ENCODE data around the gene EML1.

Gene EML1

DNA sequence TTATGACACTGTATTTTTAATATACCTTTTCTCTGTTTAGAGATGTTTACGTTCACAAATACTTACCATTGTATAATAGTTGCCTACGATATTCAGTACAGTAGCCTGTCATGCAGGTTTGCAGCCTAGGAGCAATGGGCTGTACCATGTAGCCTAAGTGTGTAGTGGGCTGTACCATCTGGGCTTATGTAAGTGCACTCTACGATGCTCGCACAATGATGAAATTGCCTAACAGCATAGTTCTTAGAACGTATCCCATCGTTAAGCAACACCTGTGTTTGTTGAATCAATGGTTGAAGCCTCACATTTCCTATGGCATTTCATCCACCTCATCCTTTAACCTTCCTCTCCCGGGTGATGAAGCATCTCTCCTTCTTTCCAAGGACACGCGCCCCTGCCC, 12.5 kb upstream of the EML1 start:
- no peak for DNase-seq

DNA sequence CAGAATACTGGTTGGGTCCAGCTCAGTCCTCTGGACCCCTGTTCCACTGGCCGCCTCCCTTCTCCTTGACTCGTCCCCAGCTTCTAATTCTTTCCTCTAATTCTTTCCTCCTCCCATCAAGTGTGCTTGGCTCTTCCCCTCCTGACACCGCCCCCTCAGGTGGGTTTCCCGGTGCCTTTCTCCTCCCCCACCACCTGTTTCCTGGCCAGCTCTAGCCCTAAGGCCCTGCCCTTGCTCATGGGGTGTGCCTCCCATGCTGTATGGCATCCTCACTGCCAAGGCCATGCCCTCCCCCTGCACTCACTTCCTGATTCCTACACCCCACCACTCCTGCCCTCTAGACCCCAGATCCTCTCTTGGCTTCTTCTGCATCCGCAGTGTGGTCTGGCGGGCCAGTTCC, 12.1 kb upstream of the EML1 start:
- DNase-seq, result no peak

DNA sequence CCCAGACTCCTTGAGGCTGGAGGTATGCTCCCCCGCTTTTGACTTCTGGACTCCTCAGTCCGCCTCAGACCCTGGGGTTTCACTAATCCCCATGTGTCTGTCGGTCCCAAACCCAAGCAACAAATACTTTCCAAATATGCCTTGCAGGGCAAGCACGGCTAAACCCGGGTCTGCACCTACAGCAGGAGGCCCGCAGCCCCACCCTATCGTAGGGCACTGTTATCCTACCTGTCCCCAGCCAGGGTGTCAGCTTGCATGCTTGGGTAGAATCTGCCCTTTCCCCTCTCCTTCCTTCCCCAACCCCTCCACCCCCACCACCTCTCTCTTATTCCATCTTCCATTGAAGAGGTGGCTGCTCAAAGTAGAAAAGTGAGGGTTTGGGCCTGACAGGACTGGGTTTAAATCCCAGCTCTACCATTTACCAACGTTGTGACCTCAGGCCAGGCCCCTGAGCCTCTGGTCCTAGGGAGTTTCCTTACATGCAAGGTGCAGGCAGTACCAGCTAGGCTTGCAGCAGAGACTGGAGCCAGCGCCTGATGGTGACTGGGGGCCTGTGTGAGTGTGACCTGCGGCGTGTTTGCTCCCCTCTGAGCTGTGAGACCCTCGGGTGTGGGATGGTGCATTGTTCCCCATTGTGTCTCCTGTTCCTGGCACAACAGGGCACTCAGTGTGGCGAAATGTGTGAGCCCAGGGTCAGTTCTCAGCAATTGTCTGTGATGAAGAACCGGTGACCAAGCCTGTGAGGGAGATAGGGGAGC, 11.2 kb upstream of the EML1 start:
- no peak for DNase-seq

DNA sequence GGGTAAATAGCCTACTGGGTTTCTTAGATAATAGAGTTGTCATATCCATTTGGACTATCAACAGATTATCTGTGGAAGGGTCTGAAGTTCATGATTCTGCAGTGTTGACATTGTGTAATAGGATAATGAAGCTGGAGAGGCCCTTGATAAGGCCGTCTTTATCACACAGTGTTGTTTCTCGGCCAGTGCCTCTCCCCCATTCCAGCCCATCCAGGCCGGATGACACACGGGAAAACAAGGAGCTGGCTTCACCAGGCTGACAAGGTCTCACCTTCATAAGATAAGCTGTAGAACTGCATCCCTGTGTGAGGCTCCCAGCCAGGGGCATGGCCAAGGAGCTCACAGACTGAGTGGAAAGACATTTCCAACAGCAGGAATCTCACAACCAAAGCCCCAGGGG, 8.7 kb upstream of the EML1 start:
- DNase-seq, result peak; percentile 15

DNA sequence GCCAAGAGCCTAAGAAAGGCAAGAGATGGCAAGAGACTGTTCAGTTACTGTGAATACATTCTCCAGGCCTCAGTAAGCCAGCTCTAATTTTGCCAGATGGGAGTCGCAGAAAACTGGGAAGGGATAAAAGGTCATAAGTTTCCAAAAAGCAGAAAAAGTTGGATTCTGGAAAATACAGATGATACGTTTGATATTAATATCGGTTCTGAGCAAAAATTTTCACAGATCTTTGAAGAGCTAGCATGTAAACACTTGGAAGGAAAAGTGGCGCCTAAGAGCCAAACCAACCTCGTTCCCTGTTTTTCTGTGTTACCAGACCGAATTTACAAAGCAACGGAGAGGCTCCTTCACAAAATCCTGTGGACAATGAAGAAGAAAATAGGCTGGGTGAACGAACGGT, 7.8 kb upstream of the EML1 start:
- DNase-seq, result no peak

DNA sequence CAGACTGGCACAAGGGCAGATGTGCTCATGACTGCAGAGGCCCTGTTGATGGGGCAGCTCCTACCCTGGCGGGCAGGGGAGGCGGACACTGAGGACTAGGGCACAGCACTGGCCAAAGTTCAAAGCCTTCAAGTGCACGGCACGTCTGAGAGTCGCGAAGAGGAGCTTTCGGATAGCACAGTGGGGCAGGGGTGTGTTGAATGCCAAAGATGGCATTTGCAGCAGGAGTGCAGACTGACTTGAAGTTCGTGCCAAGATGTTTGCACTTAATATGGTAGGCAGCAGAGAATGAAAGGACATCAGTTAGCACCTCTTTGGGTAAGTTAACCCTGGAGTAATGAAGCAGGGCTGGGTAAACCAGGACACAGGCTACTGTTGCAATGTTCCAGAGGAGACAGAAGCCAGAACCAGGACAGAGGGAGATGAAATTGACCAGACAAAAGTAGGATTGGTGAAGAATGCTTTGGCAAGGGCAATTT, 6.7 kb upstream of the EML1 start:
- no peak for DNase-seq

DNA sequence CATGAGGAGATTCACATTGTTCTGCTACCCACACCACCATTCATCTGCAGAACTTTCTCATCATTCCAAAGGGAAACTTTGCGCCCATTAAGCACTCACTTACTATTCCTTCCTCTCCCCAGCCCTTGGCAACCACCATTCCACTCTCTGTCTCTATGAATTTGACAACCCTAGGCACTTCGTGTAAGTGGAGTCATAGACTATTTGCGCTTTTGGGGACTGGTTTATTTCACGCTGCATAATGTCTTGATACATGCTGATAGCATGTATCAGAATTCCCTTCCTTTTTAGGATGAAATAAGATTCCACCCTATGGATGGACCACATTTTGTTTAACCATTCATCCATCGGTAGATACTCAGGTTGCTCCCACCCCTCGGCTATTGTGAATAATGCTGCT, 4.5 kb upstream of the EML1 start:
- no peak for DNase-seq

DNA sequence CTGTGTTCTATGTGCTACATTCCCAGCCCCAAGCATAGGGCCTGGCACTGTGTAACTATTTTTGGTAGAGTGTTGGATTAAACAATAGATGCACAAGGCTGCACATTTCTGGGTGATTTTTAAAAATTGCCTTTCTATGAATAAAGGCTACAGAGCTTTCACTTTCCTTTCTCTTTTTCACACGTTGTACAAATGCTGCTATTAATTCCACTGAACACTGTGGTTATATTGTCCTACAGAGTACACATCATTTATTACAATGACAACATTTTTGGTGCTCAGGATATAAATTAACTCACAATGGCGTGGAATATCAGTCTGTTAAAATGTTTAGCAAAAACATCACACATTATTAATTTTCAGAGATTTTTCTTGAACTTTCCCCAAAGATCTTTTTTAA, 3.6 kb upstream of the EML1 start:
- DNase-seq, result no peak

DNA sequence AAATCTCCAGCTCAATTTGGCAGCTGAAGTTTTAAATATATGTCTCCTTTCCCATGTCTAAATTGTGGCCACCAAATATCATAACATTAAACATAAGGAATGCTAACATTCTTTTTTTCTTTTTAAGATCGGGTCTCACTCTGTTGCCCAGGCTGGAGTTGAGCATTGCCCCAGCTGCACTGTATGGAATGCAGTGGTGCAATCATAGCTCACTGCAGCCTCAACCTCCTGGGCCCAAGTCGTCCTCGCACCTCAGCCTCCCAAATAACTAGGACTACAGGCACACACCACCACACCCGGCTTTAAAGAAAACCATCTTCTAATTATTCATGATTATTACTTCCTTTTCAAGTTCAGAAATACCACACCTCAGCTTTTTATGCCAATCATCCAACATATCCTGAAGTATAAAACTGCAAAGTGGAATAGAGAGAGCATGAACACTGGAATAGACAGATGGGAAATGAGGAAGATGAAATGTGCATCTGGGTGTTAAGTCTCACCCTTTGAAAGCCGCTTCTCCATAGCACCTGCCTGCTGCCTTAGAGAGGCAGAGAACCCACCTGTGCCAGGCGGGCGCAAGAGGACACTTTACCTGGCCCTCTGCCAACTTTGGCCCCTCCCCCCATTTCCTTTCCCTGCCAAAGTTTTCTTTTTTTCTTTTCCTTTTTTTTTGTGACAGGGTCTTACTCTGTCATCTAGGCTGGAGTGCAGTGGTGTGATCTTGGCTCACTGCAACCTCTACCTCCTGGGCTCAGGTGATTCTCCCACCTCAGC, 2.8 kb upstream of the EML1 start:
- no peak for DNase-seq

DNA sequence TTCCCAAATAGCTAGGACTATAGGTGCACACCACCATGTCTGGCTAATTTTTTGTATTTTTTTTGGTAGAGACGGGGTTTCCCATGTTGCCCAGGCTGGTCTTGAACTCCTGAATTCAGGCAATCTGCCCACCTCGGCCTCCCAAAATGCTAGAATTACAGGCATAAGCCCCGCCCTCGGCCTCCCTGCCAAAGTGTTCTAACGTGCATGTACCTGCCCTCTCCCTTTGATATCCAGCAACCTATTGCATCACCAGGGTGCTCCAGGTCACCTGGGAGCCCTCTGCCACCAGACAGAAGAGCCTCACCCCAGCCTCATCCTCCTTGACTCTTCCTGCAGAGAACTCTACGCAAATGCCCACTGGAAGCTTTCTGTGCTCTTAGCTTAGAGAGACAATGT, 2.2 kb upstream of the EML1 start:
- no peak for DNase-seq

DNA sequence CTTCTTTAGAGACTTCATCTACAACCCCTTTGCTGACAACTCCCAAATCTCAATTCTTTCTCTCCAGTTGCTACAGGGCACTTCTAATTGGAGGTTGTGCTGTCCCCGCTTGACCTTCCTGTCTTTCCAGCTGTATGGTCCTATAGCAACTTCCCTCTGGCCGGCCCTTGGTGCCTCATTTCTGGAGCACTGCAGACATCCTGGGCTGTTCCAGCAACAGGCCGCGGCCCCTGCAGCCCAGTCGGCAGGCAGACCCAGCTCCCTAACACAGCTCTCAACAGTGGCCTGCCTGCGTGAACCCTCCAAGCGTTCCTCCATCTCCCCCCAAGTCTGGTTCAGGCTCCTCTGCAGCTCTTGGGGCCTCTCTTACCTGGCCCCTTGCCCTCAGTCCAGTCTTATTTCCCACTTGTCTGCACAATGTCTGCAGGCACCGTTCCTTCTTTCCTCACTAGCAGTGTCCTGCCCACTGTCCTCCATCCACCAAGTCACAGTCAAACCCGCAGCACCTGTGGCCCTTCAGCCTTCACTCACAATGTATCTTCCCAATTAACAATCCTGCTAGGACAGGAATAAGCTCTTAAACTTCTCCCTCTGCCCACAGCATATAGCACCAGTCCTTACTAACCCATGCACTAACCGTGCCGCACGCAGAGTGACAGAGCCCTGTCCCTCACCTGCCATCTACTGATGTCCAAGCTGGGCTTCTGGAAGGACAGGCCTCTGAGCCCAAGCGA, 1.6 kb upstream of the EML1 start:
- DNase-seq, result no peak

DNA sequence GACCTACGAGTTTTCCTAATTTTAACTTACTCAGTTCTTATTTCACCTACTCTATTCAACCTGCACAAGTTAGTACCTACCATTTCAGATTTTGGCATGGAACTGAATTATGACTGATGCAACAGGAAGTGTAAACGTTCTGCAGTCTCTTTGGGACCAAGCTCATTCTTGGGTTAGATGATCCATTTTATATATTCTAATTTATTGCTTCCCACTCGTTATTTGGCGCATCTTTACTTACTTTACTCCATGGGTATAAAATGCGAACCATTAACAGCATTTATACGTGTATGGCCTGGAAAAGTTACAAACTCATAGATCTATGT, 1.0 kb upstream of the EML1 start:
- no peak for DNase-seq

DNA sequence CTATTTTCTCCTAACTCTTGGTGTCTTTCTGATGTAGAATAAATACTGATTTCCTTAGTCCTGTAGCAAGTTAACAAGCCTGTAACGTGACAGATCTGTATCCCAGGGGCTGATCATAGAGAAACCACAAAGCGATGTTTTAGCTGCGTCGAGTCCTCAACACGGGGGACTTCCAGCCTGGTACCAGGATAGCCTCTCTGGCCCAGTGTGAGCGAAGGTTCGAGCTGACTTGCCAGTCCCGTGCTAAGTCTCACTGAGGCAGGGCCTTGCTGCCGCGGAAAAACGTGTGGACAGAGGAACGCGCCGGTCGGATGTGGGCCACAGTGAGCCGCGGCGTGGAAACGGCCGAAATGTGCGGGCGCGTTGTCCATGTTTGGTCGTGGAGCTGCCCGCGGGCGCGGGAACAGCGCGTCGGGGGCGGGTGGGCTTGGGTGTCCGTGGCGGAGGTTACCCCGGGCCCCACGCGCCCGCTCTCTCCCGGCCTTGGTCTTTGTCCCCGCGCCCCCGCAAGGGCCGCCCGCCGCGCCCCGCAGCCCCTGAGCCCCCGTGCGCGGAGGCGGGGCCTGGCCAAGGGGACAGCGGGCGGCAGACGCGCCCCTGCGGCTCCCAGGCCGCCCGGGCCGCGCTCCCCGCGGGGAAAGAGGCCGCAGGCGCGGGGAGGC, 531 bp upstream of the EML1 start:
- DNase-seq, result no peak

DNA sequence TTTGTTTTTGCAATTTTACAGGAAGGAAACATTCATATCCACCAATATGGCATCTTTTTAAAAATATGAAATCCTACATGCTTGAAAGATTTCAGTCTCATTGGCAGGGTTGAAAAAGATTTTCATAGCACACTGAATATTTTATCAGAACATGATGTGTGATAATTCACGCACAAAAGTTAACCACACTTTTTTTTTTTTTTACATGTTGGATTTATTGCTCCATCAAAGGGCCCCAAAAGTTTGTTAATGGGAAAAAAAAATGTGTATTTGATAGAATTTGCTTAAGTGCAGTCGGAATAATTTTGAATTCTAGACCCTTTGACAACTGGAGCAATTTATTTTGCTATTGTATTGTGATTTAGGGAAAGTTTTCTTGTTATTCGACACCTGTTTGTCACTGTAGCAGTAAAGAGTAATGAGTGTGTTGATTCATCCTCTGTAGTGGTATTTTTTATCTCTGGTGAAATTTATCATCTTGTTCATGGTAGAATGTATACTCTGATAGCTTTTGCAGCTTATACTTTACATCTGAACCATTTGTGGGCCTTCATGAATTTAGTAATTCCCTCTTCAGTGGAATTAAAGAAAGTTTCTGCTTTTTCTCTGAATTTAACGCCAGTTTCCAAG, 1.1 kb downstream of the EML1 start:
- DNase-seq, result no peak

DNA sequence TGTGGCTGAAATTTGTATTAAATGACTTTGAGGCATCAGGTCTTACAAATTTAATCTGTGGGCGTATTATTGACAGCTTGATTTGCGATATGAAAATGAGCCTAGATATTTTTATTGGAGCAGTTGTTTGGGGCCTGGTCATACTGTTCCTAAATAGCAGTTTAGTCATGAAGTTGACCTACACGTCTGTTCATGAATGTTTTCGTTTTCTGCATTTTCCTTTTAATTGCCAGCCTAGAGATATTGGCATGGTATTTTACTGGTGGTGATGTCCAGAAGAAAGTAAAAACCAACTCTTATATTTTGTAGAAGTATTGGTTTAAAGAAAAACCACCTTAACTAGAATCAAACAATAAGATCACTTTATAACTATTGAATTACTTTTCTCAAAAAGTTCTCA, 1.8 kb downstream of the EML1 start:
- DNase-seq, result no peak

DNA sequence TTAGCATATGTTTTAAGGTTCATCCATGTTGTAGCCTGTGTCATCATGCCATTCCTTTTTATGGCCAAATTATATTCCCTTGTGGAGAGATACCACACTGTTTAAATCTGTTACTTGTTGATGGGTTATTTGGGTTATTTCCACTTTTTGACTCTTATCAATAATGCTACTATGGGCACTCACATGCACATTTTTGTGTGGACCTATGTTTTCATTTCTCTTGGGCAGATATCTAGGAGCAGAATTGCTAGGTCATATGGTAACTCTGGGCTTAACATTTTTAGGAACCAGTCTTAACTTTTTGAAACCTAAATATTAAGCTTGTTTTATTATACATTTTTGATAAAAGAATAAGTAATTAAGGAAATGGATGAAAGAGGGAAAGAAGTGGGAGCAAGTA, 4.0 kb downstream of the EML1 start:
- DNase-seq, result no peak

DNA sequence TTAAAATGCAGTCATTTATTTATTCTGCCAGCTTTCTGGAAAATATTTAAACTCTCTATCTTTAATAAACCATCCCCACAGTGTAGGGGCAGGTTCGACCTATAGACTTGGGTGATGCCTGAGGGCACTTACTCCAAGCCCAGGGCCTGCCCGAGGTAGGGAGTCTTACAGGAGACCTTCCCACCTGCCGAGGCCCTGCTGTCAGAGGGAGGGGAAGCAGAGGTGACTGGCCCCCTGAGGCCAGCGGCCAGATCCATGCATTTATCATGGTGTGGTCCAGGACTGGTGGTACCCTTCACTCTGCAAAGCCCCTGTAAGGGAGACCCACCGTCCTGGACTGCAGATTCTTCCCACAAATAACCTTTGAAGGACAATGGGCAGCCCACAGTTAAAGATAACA, 7.6 kb downstream of the EML1 start:
- DNase-seq, result no peak

DNA sequence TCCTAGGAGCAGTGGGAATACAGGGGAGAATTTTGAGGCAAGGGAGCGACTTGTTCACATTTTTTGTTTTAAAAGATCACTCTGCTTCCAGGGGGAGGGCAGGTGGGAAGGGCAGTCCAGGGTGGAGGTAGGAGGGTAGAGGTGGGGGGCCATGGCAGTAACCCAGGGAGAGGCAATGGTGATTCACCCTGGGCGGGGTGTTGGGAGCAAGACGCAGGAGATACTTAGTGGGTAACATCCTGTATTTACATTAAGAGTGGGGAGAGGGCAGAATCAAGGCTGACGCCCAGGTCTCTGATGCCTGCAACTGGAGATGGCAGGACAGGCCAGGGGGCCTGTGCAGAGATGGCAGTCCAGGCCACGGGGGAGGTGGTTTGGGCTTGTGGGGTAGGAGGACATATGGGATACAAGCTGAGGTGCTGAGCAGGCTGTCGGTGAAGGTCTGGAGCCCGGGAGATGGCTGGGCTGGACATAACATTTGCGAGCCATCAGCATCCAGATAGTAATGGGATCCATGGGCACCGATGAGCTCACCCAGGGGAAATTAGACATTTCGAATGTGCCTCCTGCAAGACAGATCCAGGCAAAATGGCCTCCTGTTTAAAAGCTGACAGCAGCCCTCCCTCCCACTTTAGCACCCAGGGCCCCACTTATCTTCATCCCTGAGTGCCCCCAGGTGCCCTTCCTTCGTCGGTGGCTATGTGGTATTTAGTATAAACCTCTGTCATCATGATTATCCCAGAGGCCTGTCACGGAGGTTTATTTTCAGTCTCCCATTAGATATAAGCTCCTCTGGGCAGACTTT, 9.3 kb downstream of the EML1 start:
- no peak for DNase-seq

DNA sequence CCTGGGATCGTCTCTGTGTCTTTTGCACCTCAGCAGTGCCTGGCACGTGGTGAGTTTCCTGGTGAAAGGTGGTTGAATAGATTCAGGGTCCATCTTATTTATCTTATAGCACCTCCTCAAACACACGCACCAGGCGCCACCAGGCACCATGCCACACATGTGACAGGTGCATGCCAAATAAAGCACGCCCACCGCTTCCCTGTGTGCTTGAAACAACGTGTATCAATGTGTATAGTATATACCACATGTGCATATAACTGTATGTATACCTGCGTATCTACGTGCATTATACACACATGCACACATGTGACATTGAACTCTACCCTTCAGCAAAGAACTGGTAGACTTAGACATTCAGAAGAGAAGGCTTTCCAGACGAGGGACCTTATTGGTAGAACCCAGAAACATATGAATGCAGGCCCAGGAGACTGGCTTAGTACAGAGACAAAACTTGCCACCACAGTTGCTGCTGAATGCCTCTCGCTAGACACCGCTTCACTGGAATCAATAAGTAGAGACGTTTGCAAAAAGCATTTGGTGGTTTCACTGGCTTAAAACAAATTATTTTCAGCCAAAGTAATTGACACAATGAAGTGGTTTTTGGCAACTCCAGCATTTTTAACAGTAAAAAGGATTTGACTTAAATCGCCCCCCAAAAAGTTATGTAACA, 10.0 kb downstream of the EML1 start:
- DNase-seq, result no peak

DNA sequence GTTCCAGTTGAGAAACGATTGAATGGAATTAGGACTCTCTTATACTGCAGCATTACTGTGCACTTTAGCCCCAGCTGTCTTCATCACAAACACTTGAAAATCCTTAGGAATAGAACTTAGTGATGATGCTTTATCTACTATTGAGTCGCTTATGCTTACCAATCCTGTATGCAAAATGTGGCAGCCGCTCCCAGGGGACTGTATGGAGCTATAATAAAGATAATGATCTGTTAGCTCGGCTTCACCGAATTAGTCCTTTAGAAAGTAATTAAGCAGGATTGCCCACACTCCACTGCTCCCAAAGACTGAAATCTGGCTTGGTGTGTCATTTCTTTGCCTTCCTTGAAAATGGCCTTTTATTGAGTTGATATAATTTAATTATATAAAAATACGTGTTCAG, 10.6 kb downstream of the EML1 start:
- DNase-seq, result no peak

DNA sequence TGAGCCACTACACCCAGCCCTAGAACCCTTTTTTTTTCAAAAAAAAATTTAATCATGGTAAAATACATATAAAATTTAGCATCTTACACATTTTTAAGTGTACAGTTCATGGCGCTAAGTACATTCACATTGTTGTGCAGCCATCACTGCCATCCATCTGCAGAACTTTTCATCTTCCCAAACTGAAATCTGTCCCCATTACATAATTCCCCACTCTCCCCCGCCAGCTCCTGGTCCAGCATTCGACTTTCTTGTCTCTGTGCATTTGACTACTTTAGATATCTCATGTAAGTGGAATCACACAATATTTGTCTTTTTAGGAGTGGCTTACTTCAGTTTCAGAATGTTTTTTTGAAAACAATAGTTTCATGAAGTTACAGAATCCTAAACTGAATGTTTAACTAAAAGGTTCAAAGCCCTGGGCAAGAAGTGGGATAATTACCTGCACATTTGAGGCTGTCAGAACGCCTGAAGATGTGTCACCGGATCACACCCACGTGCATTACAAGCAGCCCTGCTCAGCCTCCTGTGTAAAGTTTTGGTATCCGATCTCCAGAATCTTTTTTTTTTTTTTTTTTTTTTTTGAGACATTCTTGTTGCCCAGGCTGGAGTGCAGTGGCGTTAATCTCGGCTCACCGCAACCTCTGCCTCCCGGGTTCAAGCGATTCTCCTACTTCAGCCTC, 12.7 kb downstream of the EML1 start:
- no peak for DNase-seq

Measured in NCI-H2029 treated with DMSO at 0.1 percent for 48 hours (cell line).